GM12878 (cell line): ENCODE measurements around the gene SPATA9. TPM values are rescaled to one million over a fixed set of nuclear protein-coding genes. Genes with fewer than 3 reads are reported as not detected.

ENCODE experiments used
- ATAC-seq: fragments of 200-7000 bp; cut with Tn5 transposase; 3 replicates; pipeline ENCODE4 v1.9.1; 2020; ENCODE audit warnings: mild to moderate bottlenecking, moderate library complexity
- BruUV-seq: library from RNA; stranded (reverse); fragments of 400-500 nt; replicated peaks from 2 replicates; lab custom pipeline; 2021; lab: Mats Ljungman, UMichigan
- CTCF ChIA-PET: fragments of 300-600 bp; sonication (Branson Sonifier 250); formaldehyde crosslinking; extraction: SDS; loops from one replicate; lab custom pipeline; 2021; ENCODE audit warnings: inconsistent platforms; lab: Yijun Ruan, JAX
- POLR2A ChIA-PET: fragments of 350-600 bp; formaldehyde crosslinking; extraction: SDS; loops from one replicate; lab custom pipeline; 2021; ENCODE audit warnings: inconsistent platforms; lab: Charles Lee
- RAD21 ChIA-PET: fragments of 300-600 bp; sonication (Branson Sonifier 250); formaldehyde crosslinking; loops from one replicate; lab custom pipeline; 2023; ENCODE audit warnings: antibody characterized with exemption; ENCODE audit not compliant: unreplicated experiment; lab: Charles Lee
- SMC1A ChIA-PET: fragments of 300-600 bp; sonication (Branson Sonifier 250); formaldehyde crosslinking; loops from one replicate; lab custom pipeline; 2023; ENCODE audit not compliant: unreplicated experiment, uncharacterized antibody; lab: Charles Lee
- DNase-seq: peaks from one replicate; pipeline ENCODE4 v3.0.0-alpha.2; 2011; ENCODE audit warnings: low read depth, low spot score
- FAIRE-seq: peaks from 3 replicates; lab custom pipeline; 2011; peaks lifted over from hg19 to GRCh38; lab: Jason Lieb, UNC
- H2AFZ ChIP-seq: 2 replicates; pipeline ENCODE4 v1.6.0; 2011; ENCODE audit warnings: low read depth, low read length, control low read depth; ENCODE audit not compliant: control insufficient read depth
- H3K27ac ChIP-seq: 2 replicates; pipeline ENCODE4 v1.5.1; 2011; ENCODE audit warnings: control low read depth; ENCODE audit not compliant: control insufficient read depth, insufficient read depth
- H3K27me3 ChIP-seq, 2 experiments: replicated peaks in 1 of 2; 2 replicates each; pipeline versions ENCODE4 v1.6.0 to v1.6.1; 2011; ENCODE audit warnings: low read length in 1 of 2; ENCODE audit not compliant: control insufficient read depth in 2 of 2, insufficient read depth in 2 of 2
- H3K36me3 ChIP-seq, 2 experiments: 2 replicates each; pipeline ENCODE4 v1.5.1; 2011; ENCODE audit warnings: low read length in 1 of 2; ENCODE audit not compliant: control insufficient read depth in 2 of 2, insufficient read depth in 2 of 2
- H3K4me1 ChIP-seq: 2 replicates; pipeline ENCODE4 v1.6.1; 2011; ENCODE audit warnings: mild to moderate bottlenecking, low read length, moderate library complexity, mixed read lengths; ENCODE audit not compliant: control insufficient read depth, insufficient read depth
- H3K4me2 ChIP-seq: 2 replicates; pipeline ENCODE4 v1.6.0; 2011; ENCODE audit warnings: control low read depth; ENCODE audit not compliant: control insufficient read depth, insufficient read depth
- H3K4me3 ChIP-seq: fragments of 200-600 bp; sonication (generic); 2 replicates; pipeline ENCODE4 v1.5.1; 2016
- H3K79me2 ChIP-seq: 2 replicates; pipeline ENCODE4 v1.6.0; 2011; ENCODE audit warnings: low read length; ENCODE audit not compliant: control insufficient read depth, insufficient read depth
- H3K9ac ChIP-seq: 2 replicates; pipeline ENCODE4 v1.8.0; 2011; ENCODE audit warnings: low read length, control low read depth, mixed read lengths; ENCODE audit not compliant: control insufficient read depth, insufficient read depth
- H3K9me3 ChIP-seq: replicated peaks from 3 replicates; pipeline ENCODE4 v1.5.1; 2011; ENCODE audit warnings: mild to moderate bottlenecking, low read length; ENCODE audit not compliant: control insufficient read depth, insufficient read depth
- H4K20me1 ChIP-seq: 2 replicates; pipeline ENCODE4 v1.6.0; 2011; ENCODE audit not compliant: control insufficient read depth, insufficient read depth
- CHD2 ChIP-seq: IDR thresholded peaks from 2 replicates; pipeline ENCODE4 v1.6.1; 2011; ENCODE audit warnings: low read depth, low read length, improper control_type of control experiment, borderline replicate concordance
- EED ChIP-seq: sonication (generic); IDR thresholded peaks from 2 replicates; pipeline ENCODE4 v1.6.1; 2016; ENCODE audit warnings: antibody characterized with exemption, low read depth
- FOXM1 ChIP-seq: IDR thresholded peaks from 2 replicates; pipeline ENCODE4 v1.6.1; 2012; ENCODE audit warnings: low read depth, mild to moderate bottlenecking, inconsistent platforms, low read length, moderate library complexity
- GABPA ChIP-seq: IDR thresholded peaks from 2 replicates; pipeline ENCODE4 v1.6.1; 2014; ENCODE audit warnings: antibody characterized with exemption, low read depth, mild to moderate bottlenecking, inconsistent platforms
- MEF2A ChIP-seq: IDR thresholded peaks from 2 replicates; pipeline ENCODE4 v1.6.1; 2011; ENCODE audit warnings: low read depth, mild to moderate bottlenecking, low read length, moderate library complexity; ENCODE audit not compliant: insufficient read depth
- MXI1 ChIP-seq: fragments of 150-350 bp; IDR thresholded peaks from 2 replicates; pipeline ENCODE4 v1.6.1; 2011; ENCODE audit warnings: low read depth, mild to moderate bottlenecking, inconsistent platforms, low read length, improper control_type of control experiment
- NFXL1 ChIP-seq: fragments of 450-650 bp; IDR thresholded peaks from 2 replicates; pipeline ENCODE4 v1.6.1; 2017; ENCODE audit warnings: antibody characterized with exemption, mild to moderate bottlenecking, borderline replicate concordance
- RAD21 ChIP-seq: IDR thresholded peaks from 2 replicates; pipeline ENCODE4 v1.6.1; 2011; ENCODE audit warnings: mild to moderate bottlenecking, low read depth, low read length, moderate library complexity; ENCODE audit not compliant: insufficient read depth
- RBBP5 ChIP-seq: fragments of 200-600 bp; sonication (generic); conservative IDR thresholded peaks from 2 replicates; pipeline ENCODE4 v1.6.1; 2016
- REST ChIP-seq: IDR thresholded peaks from 2 replicates; pipeline ENCODE4 v1.6.1; 2012; ENCODE audit warnings: mild to moderate bottlenecking, low read depth, low read length
- SIX5 ChIP-seq: IDR thresholded peaks from 2 replicates; pipeline ENCODE4 v1.6.1; 2011; ENCODE audit warnings: mild to moderate bottlenecking, low read depth, low read length, moderate library complexity; ENCODE audit not compliant: severe bottlenecking
- STAT3 ChIP-seq: IDR thresholded peaks from 2 replicates; pipeline ENCODE4 v1.6.1; 2011; ENCODE audit warnings: low read depth, low read length, improper control_type of control experiment
- ZBTB11 ChIP-seq: fragments of 450-650 bp; formaldehyde crosslinking; IDR thresholded peaks from 2 replicates; pipeline ENCODE4 v1.5.0; 2022; ENCODE audit warnings: mild to moderate bottlenecking, missing genetic modification characterization
- ZNF384 ChIP-seq: IDR thresholded peaks from 2 replicates; pipeline ENCODE4 v1.6.1; 2012; ENCODE audit warnings: low read depth, mild to moderate bottlenecking, low read length, improper control_type of control experiment, borderline replicate concordance
- ZZZ3 ChIP-seq: IDR thresholded peaks from 2 replicates; pipeline ENCODE4 v1.6.1; 2011; ENCODE audit warnings: low read depth; ENCODE audit not compliant: control insufficient read depth, insufficient read length
- WGBS: methylation state at CpG from one replicate; pipeline ENCODE4 v1.1.6; 2016; ENCODE audit warnings: low lambda C conversion rate; ENCODE audit not compliant: insufficient replicate concordance, insufficient coverage; ENCODE audit errors: missing lambda C conversion rate; 5-methylcytosine and 5-hydroxymethylcytosine counted together
- in situ Hi-C: fragments of 300-500 bp; cut with MboI; formaldehyde crosslinking; loops from 9 replicates; pipeline ENCODE4 v1.14.3; 2018; ENCODE audit warnings: mixed read lengths
- intact Hi-C: fragments of 100-400 bp; cut with micrococcal nuclease; formaldehyde crosslinking; loops from one replicate; pipeline ENCODE4 v1.14.2; 2022; ENCODE audit not compliant: unreplicated experiment
- polyA plus RNA-seq, 11 experiments: library from polyadenylated mRNA; depleted of rRNA in 4 of 11; unstranded in 6 of 11; stranded (reverse) in 5 of 11; fragments of >200 nt; fragmentation: Nextera tagmentation in 4 of 11; fragmentation: Illumina TruSeq in 1 of 11; extraction: Ambion mirVana in 4 of 11; extraction: Trizol in 1 of 11; gene quantifications; 1 replicate in 1 of 11; 2 replicates in 10 of 11; pipeline versions ENCODE4 v1.2.1 to v1.2.3, GENCODE V29; 2011 to 2016; ENCODE audit warnings: inconsistent platforms in 2 of 11, missing spikeins in 2 of 11, low read depth in 1 of 11
- total RNA-seq, 4 experiments: library from RNA; depleted of rRNA in 3 of 4; stranded (reverse); fragments of >200 nt in 3 of 4; fragmentation: Illumina TruSeq in 1 of 4; extraction: Trizol in 1 of 4; gene quantifications; 2 replicates each; pipeline versions ENCODE4 v1.2.1 to v1.2.3, GENCODE V29; 2013 to 2021

Gene SPATA9
- total and polyA plus RNA-seq, 10 of the 15 experiments (the other 5 are each of a cell fraction or from before 2014, with no cell fraction given) = 0.11 to 0.49 (median 0.16) TPM; not detected in 1

DNA sequence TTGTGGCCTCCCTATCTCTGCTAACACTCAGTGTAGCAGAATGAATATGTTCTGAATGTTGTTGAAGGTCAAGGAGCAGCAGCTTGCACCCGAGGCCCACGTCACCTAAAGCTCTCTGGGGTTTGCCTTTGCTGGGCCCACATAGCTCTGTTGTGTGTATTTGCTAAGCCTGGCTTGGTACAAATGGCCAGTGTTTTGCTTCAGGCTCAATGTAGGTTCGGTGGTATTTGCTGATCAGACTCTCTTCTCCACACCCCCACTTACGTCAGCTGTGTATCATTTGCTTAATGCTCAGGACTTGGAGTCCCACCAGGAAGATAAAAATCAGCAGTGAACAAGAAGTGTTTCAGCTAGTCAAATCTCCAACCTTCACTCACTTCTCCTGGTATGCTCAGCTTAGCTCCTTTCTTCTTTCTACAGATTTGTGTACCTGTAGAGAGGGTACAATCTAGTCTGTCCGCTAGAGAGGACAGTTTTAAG, 41.0 kb downstream of the SPATA9 start:
- Histone ChIP-seq H3K36me3 (no peaks in the 10 kb centered on the region), H4K20me1 (no peaks in the 10 kb centered on the region), H3K27me3 (no peaks in the 10 kb centered on the region), H3K79me2 (no peaks in the 10 kb centered on the region), H3K27ac (no peak overlapping the region), H3K4me2 (no peak overlapping the region), H3K4me3 (no peak overlapping the region), H3K4me1 (no peaks in the 10 kb centered on the region; the same call in 1 of the 2 replicates), H2AFZ (no peak overlapping the region), H3K9me3 (no peaks in the 10 kb centered on the region), H3K9ac (no peak overlapping the region)
- 84% methylated on average over 5 of the region's 5 CpGs for WGBS
- DNase-seq (no peak), ATAC-seq (no peak), FAIRE-seq (no peak)
- RAD21 ChIA-PET = interaction anchor here (0.9 to 7.4 kb wide), 8 partner anchors 11 to 695 kb away, joined by 3 to 98 read pairs (median 6); no protein-coding TSS in a partner anchor
- SMC1A ChIA-PET = interaction anchor here (1.0 to 7.6 kb wide), 17 partner anchors 8 to 204 kb away, joined by 3 to 168 read pairs (median 4); no protein-coding TSS in a partner anchor
- POLR2A ChIA-PET = interaction anchor here (0.5 kb wide), 1 partner anchor 78 kb away, joined by 5 read pairs; no protein-coding TSS in a partner anchor
- TF ChIP-seq CHD2 (no peak), RBBP5 (no peak), STAT3 (no peak), MEF2A (no peak), RAD21 (no peak), SIX5 (no peak), NFXL1 (no peak), FOXM1 (no peak), ZNF384 (no peak), GABPA (no peak), EED (no peak), ZBTB11 (CRISPR knock-in tag) (no peak), ZZZ3 (no peak), REST (no peak), MXI1 (no peak)
- CTCF ChIA-PET = interaction anchor here (0.6 to 8.5 kb wide), 9 partner anchors 11 to 695 kb away, joined by 3 to 206 read pairs (median 6); no protein-coding TSS in a partner anchor
- no TSS peak for BruUV-seq
- in situ Hi-C loops (no loop called here), intact Hi-C loops (loop anchor here (10.0 kb wide), 2 partner anchors 313 to 693 kb away; no protein-coding TSS in a partner anchor)
